GM20000 (cell line): ENCODE data around the gene GRAMD1C.
A peak's percentile ranks its signal among the peaks of the same experiment; 100 is the strongest.
"Not testable (repeated sequence)": the region's sequence is repeated elsewhere in the genome, so short reads cannot be mapped to it uniquely, and the experiment has no call there.

Source experiments
- DNase-seq: peaks from one replicate; pipeline ENCODE4 v3.0.0; 2012; ENCODE audit warnings: low spot score
- CTCF ChIP-seq: IDR thresholded peaks from 2 replicates; pipeline ENCODE4 v1.5.1; 2012; ENCODE audit warnings: mild to moderate bottlenecking, control low read depth; ENCODE audit errors: extremely low read depth, missing control alignments

The GRAMD1C gene

GRCh38 chr3:113832477-113833164, 6.0 kb upstream of the GRAMD1C start:
- TF ChIP-seq CTCF: no peak
- no peak for DNase-seq

- no peak for DNase-seq
Observed at GRCh38 chr3:113834983-113835382, 3.6 kb upstream of the GRAMD1C start.

GRCh38 chr3:113839551-113839950, 963 bp downstream of the GRAMD1C start:
- no peak for TF ChIP-seq CTCF
- no peak for DNase-seq

More at GRCh38 chr3:113834983-113835382, 3.6 kb upstream of the GRAMD1C start:
- no peak for TF ChIP-seq CTCF

GRCh38 chr3:113844622-113845222, 6.1 kb downstream of the GRAMD1C start:
- peak; percentile 8 for TF ChIP-seq CTCF
- peak; percentile 60 for DNase-seq

GRCh38 chr3:113847247-113847646, 8.7 kb downstream of the GRAMD1C start:
- DNase-seq: no peak
- no peak for TF ChIP-seq CTCF

- DNase-seq: no peak
- no peak for TF ChIP-seq CTCF
Observed at GRCh38 chr3:113847664-113848461, 9.3 kb downstream of the GRAMD1C start.

GRCh38 chr3:113849071-113849470, 10.5 kb downstream of the GRAMD1C start:
- not testable (repeated sequence) for DNase-seq

- not testable (repeated sequence) for DNase-seq
Observed at GRCh38 chr3:113849841-113850240, 11.3 kb downstream of the GRAMD1C start.

GRCh38 chr3:113850391-113850790, 11.8 kb downstream of the GRAMD1C start:
- DNase-seq: not testable (repeated sequence)
